Stimulated activated CD4-positive, alpha-beta T cell treated with anti-CD3 and anti-CD28 coated beads, Interleukin-12 subunit alpha, Interleukin-12 subunit beta, amount 100 ng/mL, for 24 hours (primary cell): ENCODE results near the gene CCR8.
"Not testable (repeated sequence)": the region's sequence is repeated elsewhere in the genome, so short reads cannot be mapped to it uniquely, and the experiment has no call there.

Experiments used
- DNase-seq, 2 experiments: peaks; one replicate each; pipeline ENCODE4 v3.0.0-alpha.2; 2020; ENCODE audit warnings: low read depth in 2 of 2

CCR8 gene

DNA sequence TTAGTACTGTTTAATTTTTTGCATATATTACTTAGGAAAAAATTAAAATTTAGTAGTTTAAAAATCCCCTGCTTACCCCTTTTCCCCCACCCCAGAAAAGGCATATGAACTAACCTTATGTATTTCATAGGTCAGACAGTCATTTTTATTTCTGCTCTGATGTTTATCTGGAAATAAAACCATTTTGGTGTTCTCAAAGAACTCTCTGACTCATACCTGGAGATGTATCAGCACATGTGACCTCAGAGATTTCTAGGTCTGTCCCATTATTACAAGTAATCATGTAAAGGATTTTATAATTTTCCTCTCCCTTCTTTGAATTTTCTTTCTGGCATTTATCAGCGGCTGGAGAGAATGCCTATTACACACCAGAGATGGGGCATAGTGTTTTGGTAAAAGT lies 14.1 kb upstream of the CCR8 start:
- DNase-seq = no peak

- DNase-seq = no peak
Measured at GRCh38 chr3:39317571-39318169, 11.8 kb upstream of the CCR8 start.

DNA sequence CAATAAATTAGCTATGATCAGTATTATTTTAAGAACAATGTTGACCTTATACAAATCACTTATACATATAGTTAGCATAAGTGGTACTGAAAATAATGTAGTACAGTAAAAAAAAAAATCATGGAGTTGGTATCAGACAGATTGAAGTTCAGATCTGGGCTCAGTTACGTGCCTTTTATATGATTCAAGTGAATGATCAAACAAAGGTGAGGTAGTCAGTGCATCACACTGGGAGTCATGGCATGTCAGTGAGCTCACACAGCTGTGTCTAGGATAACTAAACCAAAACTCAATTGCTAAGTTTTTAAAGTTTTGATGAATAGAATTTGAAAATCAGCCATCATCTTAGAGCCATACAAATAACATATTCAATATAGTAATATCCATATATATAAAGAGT lies 11.2 kb upstream of the CCR8 start:
- DNase-seq = no peak

DNA sequence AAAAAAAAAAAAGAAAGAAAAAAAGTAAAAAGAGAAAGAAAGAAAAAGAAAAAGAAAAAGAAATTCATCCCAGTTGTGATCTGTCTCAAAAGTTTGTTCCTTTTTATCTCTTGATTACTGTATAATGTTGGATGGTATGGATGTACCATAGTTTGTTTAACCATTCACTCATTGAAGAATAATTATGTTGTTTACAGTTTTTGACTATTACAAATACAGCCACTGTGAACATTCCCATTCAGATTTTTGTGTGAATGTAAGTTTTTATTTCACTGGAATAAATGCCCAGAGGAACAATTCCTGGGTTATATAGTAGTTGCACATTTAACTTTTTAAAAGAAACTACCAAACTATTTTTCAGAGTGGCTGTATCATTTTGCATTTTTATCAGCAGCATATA lies 10.3 kb upstream of the CCR8 start:
- no peak for DNase-seq

GRCh38 chr3:39321574-39321983 lies 7.9 kb upstream of the CCR8 start:
- DNase-seq = not testable (repeated sequence)

- DNase-seq = not testable (repeated sequence)
Measured at GRCh38 chr3:39322209-39322715, 7.2 kb upstream of the CCR8 start.

- DNase-seq = no peak
Measured at GRCh38 chr3:39322936-39323335, 6.6 kb upstream of the CCR8 start.

- no peak for DNase-seq
Measured at GRCh38 chr3:39323494-39323893, 6.0 kb upstream of the CCR8 start.

- no peak for DNase-seq
Measured at GRCh38 chr3:39325236-39325635, 4.3 kb upstream of the CCR8 start.

- DNase-seq = no peak
Measured at GRCh38 chr3:39327053-39327745, 2.3 kb upstream of the CCR8 start.

DNA sequence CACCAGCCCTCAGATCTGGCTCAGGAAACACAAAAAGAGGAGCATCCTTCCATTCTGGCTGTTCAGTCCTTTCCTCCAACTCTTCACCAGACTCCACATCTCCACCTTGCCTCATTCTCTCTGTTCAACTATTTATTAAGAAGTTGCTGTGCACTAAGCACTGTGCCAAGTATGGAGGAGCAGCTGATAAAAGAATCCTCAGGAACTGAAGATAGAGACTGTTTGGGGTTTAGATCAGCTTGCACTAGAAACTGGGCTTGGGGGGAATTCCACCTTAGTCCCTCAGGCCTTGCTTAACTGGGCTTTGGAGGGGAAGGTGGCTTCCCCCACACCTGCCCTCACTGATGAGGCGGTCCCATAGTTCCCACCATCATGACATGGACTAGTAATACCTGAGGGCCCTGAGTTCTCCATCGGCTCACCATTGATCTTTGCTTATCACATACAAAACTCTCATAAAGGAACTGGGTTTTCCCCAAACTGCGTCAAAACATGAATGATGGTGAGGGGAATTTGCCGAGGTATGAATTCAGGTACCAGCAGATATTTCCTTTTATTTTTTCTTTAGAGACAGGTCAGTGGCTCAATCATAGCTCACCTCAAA lies 1.7 kb upstream of the CCR8 start:
- peak in 1 of 2 experiments; percentile 7 for DNase-seq

GRCh38 chr3:39330824-39331223 lies 1.3 kb downstream of the CCR8 start:
- no peak for DNase-seq

DNA sequence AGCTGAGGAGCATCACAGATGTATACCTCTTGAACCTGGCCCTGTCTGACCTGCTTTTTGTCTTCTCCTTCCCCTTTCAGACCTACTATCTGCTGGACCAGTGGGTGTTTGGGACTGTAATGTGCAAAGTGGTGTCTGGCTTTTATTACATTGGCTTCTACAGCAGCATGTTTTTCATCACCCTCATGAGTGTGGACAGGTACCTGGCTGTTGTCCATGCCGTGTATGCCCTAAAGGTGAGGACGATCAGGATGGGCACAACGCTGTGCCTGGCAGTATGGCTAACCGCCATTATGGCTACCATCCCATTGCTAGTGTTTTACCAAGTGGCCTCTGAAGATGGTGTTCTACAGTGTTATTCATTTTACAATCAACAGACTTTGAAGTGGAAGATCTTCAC lies 3.0 kb downstream of the CCR8 start:
- DNase-seq = no peak

- DNase-seq = no peak
Measured at GRCh38 chr3:39333607-39334006, 4.1 kb downstream of the CCR8 start.

DNA sequence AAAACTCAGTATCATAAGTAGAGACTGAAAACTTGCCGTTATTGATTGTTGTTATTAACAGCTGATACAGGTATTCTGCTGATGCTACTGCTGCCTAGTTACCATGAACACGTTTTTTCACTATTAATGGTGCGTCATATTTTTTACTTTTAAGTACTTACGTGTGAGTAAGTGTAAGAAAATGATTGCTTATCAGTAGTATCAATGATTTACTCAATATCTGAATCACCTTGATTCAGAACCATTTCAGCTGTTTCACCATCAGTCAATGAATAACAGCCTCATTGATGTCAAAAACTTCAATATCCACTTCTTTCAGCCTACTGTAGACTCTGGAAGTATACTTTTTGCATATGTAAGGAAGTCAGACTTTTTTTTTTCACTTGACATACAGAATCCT lies 4.7 kb downstream of the CCR8 start:
- DNase-seq = no peak

GRCh38 chr3:39338201-39338600 lies 8.7 kb downstream of the CCR8 start:
- no peak for DNase-seq

GRCh38 chr3:39339086-39339485 lies 9.6 kb downstream of the CCR8 start:
- no peak for DNase-seq

GRCh38 chr3:39343076-39343717 lies 13.7 kb downstream of the CCR8 start:
- no peak for DNase-seq

- no peak for DNase-seq
Measured at GRCh38 chr3:39343760-39344159, 14.3 kb downstream of the CCR8 start.

- DNase-seq = no peak
Measured at GRCh38 chr3:39344746-39345344, 15.3 kb downstream of the CCR8 start.

- DNase-seq = no peak
Measured at GRCh38 chr3:39346785-39347585, 17.5 kb downstream of the CCR8 start.

GRCh38 chr3:39347586-39347876 lies 18.0 kb downstream of the CCR8 start:
- no peak for DNase-seq
